Hypothalamus (tissue), 51 donors: ENCODE measurements around the gene ZBTB1.
"Not testable (repeated sequence)": the region's sequence is repeated elsewhere in the genome, so short reads cannot be mapped to it uniquely, and the experiment has no call there.

Source experiments
- DNase-seq, 51 donors: peaks; one replicate each; lab custom pipeline; 2025; lab: John Stamatoyannopoulos, UW

Gene ZBTB1

GRCh38 chr14:64518229-64518628 is 13.7 kb downstream of the ZBTB1 start:
- DNase-seq, result no peak

- no peak for DNase-seq
Measured at GRCh38 chr14:64520699-64521098, 16.1 kb downstream of the ZBTB1 start.

- DNase-seq, result no peak
Measured at GRCh38 chr14:64522591-64523355, 18.2 kb downstream of the ZBTB1 start.

- DNase-seq, result no peak
Measured at GRCh38 chr14:64525354-64525753, 20.8 kb downstream of the ZBTB1 start.

GRCh38 chr14:64531567-64531966 is 27.0 kb downstream of the ZBTB1 start:
- DNase-seq, result no peak

GRCh38 chr14:64536488-64537245 is 32.1 kb downstream of the ZBTB1 start:
- no peak for DNase-seq

- DNase-seq, result peak; percentile 80 to 100 (median 99)
Measured at GRCh38 chr14:64540208-64541202, 35.9 kb downstream of the ZBTB1 start, which contains the start of gene HSPA2. Gene HSPA2, plus strand, starts transcription at chr14:64540741. Its CDS starts 109 bp downstream, at chr14:64540850.

- DNase-seq, result peak in 22 of 51 donors; percentile 14 to 63 (median 37)
Measured at GRCh38 chr14:64541261-64541971, 36.8 kb downstream of the ZBTB1 start.

- peak in 5 of 51 donors; percentile 27 to 47 (median 39) for DNase-seq
Measured at GRCh38 chr14:64541972-64542835, 37.6 kb downstream of the ZBTB1 start.

GRCh38 chr14:64542836-64543201 is 38.2 kb downstream of the ZBTB1 start:
- DNase-seq, result no peak

GRCh38 chr14:64544607-64545312 is 40.2 kb downstream of the ZBTB1 start:
- DNase-seq, result no peak

GRCh38 chr14:64549016-64549415 is 44.4 kb downstream of the ZBTB1 start:
- no peak for DNase-seq

- peak in 4 of 51 donors; percentile 14 to 32 (median 20) for DNase-seq
Measured at GRCh38 chr14:64549791-64550620, 45.4 kb downstream of the ZBTB1 start, which contains the start of gene PPP1R36. Gene PPP1R36, plus strand, starts transcription at chr14:64549961. Its CDS starts 37 bp downstream, at chr14:64549998.

- no peak for DNase-seq
Measured at GRCh38 chr14:64550621-64551333, 46.2 kb downstream of the ZBTB1 start.

- no peak for DNase-seq
Measured at GRCh38 chr14:64554556-64554955, 50.0 kb downstream of the ZBTB1 start.

GRCh38 chr14:64556526-64556925 is 52.0 kb downstream of the ZBTB1 start:
- DNase-seq, result no peak

GRCh38 chr14:64558216-64558615 is 53.6 kb downstream of the ZBTB1 start:
- DNase-seq, result not testable (repeated sequence)
